CD4-positive, alpha-beta T cell treated with Interferon alpha-2 for 1 hour (primary cell): Measurements from ENCODE around the gene RALGDS.
A peak's percentile ranks its signal among the peaks of the same experiment; 100 is the strongest.

Experiments used
- DNase-seq, 2 donors: peaks; one replicate each; pipeline ENCODE4 v3.0.0-alpha.2; 2020 to 2022

RALGDS gene

DNA sequence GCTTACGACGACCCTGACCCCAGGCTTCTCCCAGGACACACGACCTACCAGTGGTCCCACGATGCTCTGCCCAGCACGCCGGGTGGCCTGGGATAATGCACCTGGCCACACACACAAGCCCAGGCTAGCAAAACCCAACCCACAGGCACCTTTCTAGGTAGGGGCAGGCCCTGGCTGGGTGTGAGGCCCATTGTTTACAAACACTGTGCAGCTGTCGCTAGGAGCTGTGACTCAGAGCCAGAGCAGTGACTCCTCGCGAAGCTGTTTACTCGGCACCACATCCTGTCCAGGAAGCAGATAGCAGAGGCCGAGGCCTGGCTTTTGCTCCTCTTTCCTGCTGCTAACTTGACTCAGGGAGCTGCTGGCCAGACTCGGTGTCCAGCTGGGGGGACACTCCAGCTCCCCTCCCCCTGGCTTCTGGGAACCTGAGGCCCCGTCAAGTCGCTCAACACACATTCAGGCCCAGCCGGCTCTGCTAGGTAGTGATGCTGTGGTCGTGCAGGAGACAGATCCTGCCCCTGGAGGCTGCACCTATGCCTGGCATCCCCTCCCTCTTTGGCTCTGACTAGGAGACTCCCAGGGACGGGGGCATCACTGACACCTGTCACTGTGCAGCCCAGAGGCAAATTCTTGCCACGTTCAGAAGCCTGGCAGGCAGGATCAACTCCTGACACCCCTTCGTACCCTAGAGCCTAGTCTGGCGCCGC, 12.8 kb upstream of the RALGDS start:
- DNase-seq, result peak; percentile 91 to 94

DNA sequence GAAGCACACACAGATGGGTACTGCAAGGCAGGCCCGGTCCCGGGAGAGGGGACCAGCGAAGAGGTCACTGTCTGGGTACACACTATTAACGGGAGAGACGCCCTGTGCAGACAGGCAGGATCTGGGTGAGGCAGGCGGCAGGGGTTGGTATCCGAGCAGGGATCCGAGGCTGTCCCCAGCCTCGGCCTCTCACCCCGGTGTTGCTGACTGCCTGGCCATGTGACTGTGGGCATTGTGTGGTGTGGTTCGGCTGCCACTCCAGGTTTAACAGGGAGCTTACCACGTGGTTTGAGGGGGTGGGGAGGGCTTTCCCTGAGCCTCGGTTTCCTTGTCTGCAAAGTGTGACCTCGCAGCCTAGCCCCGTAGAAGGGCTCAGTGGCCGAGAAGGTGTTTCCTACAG, 11.1 kb upstream of the RALGDS start:
- peak in 1 of 2 donors; percentile 13 for DNase-seq

- no peak for DNase-seq
These were observed 10.5 kb upstream of the RALGDS start for GRCh38 chr9:133131506-133131905.

DNA sequence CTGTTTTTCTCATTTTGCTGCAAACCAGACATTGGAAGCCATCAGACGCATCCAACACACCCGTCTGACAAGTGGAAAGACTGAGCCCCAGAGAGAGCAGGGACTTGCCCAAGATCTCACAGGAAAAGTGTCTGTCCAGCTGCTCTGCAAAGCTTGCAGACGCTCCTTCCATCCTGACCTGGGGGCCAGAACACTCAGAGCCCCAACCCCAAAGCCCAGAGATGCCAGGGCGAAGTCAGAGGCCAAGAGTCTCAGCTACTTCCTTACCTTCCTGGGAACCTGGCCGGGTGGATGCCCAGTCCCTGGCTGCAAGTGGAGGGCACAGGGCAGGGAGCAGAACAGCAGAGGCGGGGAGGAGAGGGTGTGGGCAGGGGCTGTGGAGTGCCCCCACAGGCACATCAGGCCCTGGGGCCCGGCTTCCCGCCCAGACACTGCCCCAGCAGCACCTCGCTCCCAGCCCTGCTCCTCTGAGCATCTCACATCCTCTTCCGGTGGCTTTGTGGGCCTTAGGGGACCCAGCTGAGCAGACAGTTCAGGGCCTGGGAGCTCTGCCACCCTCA, 9.7 kb upstream of the RALGDS start:
- DNase-seq, result peak; percentile 67 to 80

- DNase-seq, result peak; percentile 52 to 58
These were observed 8.2 kb upstream of the RALGDS start for GRCh38 chr9:133129001-133129795.

GRCh38 chr9:133128152-133128551, 7.1 kb upstream of the RALGDS start:
- no peak for DNase-seq

GRCh38 chr9:133127340-133127981, 6.4 kb upstream of the RALGDS start:
- DNase-seq, result peak; percentile 85 to 89

DNA sequence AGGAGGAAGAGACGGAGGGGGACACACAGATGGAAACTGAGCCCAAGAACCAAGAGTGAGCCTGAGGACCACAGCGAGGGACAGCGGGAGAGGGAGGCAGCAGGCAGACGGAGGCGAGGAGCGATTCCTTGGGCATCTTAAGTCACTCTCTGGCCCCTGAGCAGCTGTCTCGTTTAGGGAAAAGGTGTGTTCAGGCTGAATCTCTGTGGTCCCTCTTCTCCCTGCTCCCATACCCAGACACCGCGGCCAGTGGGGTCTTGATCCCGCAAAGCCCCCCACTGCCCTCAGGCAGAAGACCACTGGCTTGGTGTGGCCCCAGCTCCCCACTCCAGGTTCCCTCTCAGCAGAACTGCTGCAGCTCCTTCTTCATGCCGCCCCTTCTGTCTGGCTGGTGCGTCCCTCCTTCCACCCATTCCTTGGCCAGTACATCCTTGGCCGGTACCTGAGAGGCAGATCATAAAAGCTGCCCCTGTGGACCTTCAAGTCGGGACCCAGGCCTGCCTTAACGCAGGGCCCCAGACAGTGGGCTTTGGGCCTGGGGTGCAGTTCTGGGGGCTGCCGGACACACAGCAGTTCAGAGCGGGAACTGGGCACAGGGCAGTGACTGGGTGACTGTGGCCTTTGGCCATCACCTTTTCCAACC, 5.8 kb upstream of the RALGDS start:
- DNase-seq, result no peak

DNA sequence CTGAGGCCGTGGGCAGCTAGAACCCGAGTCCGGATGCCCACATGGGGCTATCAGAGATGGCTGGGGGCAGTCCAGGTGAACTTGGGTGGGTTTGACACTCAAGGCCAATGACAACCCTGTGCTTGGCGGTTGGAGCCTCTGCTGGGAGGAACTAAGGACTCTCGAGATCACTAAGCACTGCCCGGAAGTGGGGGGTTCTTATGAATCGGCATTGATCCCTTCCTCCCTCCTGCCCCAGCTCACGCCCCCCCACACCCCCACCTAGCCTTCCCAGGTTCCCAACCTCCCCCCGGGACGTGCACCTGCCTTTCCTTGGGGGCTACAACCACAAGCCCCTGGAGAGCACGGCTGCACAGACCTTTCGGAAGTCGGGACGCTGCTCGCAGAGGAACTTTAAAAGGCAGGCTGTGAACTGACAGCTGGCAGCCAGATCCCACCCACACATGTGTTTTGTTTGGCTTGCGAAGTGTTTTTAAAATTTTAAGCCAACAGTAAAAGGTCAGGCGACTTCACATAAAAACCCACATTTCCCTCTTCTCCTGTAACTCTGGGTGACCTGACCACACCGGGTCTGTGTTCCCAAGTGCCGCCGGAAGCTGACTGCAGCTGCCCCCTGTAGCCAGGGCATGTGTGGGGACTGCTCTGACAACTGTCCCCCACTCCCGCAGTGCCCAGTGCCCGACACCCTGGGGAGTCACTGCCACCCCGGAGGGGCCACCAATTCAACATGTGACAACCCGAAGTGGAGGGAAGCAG, 5.1 kb upstream of the RALGDS start:
- DNase-seq, result peak; percentile 36 to 72

DNA sequence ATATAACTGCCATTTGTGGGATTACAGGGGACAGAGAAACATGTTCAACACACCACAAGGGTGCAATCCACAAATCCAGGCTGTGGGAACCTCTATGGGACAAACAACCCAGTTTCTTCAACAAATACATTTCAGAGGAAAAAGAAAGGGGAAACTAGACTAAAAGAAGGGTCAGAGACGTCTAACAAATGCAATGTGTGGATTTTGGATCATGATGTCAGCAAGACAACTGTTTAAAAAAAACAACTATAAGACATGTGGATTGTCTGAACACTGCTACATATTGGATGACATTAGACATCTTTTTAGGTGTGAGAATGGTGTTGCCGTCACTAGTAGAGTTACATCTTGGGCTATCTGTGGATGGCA, 3.9 kb upstream of the RALGDS start:
- no peak for DNase-seq

DNA sequence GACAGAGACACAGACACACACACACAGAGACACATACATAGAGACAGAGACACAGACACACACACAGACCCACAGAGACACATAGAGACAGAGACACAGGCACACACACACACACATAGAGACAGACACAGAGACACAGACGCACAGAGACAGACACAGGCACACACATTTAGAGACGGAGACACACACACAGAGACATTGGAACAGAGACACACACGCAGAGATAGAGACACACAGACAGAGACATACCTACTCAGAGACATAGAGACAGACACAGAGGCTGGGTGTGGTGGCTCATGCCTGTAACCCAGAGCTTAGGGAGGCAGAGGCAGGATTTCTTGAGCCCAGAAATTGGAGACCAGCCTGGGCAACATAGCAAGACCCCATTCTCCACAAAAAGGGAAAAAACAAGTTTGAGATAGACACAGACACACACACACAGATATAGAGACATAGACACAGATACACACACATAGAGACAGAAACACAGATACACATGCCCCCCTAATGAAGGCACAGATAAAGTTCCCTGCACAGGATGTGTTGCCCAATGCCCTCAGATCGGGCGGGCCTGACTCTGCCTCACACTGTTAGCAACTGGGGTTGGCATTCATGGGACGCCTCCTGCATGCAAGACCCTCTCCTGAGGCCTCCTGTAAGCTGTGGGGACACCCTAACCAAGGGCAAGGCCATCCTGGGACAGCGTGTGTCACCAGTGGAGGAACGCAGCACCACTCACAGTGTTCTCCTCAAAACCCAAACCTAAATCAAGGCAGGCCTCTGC, 3.3 kb upstream of the RALGDS start:
- DNase-seq, result no peak

DNA sequence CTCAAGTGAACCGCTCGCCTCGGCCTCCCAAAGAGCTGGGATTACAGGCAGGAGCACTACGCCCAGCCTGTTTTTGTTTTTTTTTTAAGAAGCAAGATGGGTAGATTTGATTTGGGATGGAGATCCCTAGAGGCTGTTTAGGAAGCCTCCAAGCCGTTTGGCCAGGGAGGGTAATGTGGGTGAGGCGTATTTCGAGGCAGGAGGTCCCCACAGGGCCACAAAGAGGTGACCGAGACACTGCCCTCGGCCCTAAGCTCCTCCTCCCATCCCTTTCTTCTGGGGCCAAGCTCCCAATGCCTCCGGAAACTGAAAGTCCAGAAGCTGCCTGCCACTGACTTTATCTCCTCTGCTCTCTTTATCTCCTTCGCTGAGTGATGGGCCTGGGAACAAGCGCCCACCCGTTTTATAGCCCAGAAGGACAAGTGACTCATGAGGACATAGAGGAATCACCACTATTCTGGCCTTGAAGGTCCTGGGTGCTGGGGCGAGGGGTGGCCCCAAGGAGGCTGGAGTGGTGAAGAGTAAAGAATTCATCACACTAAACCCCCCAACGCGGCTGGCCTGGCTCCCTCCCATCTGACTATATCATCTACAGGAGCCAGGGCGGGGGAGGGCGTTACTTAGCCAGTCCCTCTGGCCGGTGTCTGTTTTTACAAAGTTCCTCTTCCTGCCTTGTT, 2.0 kb upstream of the RALGDS start:
- no peak for DNase-seq

- no peak for DNase-seq
These were observed 1.5 kb upstream of the RALGDS start for GRCh38 chr9:133122605-133122934.

GRCh38 chr9:133121915-133122550, 993 bp upstream of the RALGDS start:
- DNase-seq, result peak in 1 of 2 donors; percentile 56

GRCh38 chr9:133120501-133121197, 391 bp downstream of the RALGDS start:
- DNase-seq, result no peak

GRCh38 chr9:133119846-133120500, 1.1 kb downstream of the RALGDS start:
- DNase-seq, result no peak

GRCh38 chr9:133119103-133119845, 1.8 kb downstream of the RALGDS start:
- DNase-seq, result no peak

DNA sequence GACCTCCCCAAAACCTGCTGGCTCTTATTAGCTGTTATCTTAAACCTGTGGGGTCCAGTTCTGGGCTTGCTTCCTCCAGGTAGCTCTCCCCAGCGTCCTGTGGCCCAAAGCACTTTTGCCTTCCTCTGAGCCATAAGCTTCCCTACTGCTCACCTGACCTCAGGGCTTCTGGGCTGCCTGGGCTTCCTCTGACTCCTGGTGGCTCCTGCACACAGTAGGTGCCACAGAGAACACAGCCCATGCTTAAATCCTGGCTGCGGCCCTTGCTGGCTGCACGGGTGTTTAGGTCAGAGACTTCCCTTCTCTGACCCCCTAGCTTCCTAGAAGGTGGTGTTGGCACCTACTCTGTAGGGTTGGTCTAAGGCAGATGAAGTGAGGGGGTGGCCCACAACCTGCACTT, 2.5 kb downstream of the RALGDS start:
- DNase-seq, result no peak

DNA sequence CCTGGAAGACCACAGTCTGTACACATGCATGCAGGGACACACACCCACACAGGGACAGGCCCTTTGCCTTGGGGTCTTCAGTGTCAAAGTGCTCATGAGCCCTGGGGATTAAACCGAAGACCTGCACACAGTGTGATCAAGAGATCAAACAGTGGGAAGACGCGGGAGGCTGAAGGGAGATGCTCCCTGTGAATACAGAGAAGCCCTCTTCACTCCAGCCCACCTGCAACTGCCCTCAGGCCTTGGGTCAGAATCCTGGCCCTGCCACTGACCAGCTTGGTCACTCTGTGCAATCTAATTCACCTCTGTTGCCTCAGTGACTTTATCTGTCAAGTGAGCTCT, 2.9 kb downstream of the RALGDS start:
- no peak for DNase-seq
